Activated CD4-positive, CD25-positive, alpha-beta regulatory T cell treated with anti-CD3 and anti-CD28 coated beads, Interleukin-2, amount 50 U/mL, for 72 hours (primary cell): ENCODE measurements around the gene ZFHX3.

Experiments
- DNase-seq: peaks from one replicate; pipeline ENCODE4 v3.0.0; 2021

ZFHX3 gene

GRCh38 chr16:73067671-73068540 is 20.0 kb upstream of the ZFHX3 start:
- DNase-seq: no peak

DNA sequence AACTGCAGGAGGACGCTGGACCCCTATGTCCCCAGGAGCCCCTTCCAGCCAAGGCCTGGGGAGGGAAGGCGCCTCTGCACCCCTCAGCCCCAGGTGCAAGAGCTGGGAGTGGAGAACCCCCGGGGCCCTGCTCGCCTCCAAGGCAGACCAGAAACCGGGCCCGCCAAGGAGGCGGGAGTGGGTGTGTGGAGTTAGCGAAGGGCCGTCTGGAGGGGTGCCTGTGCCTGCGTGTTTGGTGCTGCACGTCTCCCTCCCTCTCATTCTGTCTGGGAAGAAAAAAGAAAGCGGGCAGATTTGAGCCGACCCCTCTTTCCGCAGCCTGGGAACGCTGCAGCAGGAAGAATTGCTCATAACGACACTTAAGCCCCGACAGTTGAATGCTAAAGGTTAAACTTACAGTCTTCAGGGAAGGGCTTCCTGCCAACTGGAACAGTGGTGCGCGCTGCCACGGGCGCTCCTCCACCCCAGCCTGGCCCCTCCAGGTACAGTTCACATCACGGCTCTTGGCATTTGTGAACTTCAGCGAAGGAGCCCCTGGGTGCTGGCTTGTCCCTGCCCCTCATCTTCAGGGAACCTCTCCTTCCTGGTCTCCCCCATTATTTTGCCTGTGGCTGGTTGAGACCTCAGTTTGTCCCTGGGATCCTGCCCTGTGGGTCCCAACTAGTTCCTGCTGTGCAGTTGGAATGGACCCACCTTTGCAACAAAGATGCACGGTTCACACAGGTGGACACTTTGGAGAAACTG is 19.2 kb upstream of the ZFHX3 start:
- no peak for DNase-seq

- no peak for DNase-seq
These were observed 18.5 kb upstream of the ZFHX3 start for GRCh38 chr16:73066331-73066926.

GRCh38 chr16:73065632-73066330 is 17.9 kb upstream of the ZFHX3 start:
- DNase-seq: no peak

DNA sequence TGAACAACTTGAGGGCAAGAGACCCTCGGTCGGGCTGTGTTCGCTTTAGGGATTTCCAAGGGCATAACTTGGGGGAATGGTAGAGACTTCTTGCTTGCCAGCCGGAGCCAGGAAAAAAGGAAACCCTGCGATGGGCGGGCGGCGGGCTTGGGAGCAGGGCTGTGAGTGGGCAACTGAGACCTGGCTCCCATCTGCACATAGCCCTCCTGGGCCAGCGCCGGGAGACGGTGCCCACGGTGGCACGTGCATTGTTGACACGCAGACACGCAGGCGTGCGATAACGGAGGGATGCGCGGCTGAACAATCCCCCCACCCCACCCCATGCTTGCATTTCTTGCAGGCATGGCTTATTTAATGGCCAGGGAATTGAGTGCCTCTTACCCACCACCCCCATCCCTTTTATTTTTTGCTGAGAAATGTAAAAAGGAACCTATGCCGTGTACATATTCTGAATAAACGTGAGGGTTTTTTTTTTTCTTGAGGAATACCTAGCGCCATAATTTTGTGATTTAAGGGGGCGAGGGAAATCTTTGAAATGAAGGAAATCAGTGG is 17.1 kb upstream of the ZFHX3 start:
- DNase-seq: no peak

DNA sequence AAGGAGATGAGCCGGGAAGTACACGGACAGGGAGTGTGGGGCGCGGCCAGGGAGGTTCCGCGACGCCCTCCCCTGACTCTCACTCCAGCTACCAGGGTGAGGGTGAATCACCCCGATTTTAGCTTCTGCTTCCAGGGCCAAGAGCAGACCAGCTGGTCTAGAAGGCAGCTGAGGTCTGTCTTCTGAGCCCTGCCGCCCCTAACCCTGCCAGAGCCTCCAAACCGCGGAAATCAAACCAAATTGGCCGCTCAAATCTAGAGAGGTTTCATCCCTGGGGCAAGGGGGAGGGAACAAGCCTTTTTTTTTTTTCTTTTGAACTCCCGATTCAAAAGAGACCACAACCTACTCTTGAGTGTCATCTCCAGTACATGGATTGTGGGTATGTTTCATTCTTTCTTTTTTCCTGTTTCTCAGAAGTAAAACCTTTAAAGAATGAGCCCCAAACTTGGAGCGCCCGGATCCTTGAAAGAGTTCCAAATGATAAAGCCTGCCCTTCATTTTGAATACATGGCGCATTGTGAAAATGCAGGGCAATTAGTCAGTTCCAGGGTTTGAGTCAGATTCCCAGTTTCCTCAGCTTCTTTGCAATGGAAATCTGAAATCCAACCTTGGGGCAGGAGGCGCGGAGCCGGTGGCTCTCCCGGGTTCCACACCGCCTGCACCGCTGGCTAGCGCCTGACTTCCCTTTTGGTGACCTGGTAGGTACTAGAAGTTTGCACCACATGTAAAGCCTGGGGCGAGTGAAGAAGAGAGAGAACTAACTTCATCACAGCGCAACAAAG is 16.5 kb upstream of the ZFHX3 start:
- no peak for DNase-seq

DNA sequence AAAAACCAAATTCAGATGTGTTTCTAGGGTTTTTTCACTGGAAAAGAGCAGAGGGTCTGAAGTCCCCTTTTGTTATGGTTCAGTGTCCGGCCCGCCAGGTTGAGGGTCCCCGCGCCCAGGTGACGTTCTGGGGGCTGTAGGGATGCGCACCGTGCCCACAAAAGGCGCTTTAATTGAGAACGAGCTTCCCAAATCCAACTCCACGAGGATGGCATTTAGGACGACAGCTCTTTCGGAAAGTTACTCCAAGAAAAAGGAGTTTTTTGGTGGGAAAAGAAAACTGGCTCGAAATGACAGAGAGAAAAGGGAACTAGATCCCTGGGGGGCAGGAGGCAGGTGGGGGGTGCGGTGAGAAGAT is 15.9 kb upstream of the ZFHX3 start:
- DNase-seq: no peak

DNA sequence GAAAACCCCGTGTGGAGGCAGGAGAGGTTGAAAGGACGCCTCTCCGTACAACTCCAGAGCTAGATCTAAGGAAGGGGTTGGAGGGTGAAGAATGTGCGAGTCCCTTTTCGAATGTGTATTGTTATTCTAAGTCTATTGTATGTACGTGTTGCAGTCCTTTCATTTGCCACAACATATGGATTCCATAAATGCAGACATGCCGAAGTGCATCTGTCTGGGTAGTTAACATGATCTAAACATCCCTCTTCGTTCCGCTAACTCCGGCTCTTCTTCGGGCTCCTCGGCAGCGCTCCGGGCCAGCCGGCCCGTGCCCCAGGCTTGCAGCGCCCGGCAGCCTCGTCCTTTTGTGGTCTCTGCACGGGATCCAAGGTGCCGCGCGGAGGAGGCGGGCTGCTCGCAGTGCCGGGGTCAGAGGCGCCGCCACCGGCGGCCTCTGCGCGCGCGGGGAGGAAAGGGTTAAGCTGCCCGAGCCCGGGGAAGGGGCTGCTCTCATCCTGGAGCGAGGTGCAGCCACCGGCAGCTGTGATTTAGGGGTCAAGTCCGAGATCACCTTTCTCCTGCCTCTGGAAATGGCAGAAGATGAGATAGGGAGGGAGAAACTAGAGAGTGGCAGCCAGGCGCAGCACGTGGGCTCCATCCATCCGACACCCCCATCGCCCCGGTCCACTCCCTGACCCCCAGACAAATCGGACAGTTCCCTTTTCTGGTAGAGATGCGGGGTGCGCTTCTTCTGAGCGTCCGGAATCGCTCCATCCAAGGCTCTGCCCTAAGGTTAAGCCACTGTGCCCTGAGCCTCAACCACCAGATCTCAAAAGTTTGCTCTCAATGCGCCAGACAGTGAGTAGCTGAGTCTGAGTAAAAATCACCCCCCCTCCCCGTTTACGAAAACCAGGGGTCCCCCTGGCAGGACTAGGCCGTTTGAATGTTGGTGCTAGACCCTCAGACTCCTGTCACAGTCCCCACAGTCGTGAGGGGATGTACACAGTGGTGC is 15.1 kb upstream of the ZFHX3 start:
- no peak for DNase-seq

GRCh38 chr16:73062001-73062616 is 14.2 kb upstream of the ZFHX3 start:
- DNase-seq: no peak

DNA sequence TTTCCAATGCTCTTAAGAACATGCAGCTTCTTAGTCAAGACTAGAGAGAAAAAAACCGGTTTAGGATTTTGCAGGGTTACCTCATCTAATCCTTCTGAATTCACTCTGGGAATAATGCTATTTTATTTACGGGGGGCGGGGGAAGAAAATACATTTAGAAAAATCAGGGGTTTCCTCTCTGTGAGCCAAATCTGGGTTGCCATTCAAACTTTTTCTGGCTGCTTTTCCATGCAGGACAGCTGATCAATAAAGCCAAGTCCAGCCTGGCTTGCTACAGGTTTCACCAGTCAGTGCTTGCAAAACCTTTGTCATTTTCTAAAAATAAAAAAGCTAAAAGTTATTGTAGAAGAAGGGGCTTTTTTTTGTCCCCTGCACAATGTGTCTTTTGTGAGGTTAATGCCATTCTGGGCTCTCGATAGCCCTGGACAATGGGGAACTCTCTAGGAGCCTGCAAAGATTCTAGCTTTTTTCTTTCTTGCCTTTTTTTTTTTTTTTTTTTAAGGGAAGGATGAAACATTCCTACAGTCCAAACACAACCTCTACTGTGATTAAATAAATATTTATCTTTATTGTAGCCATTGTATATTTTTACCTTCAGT is 13.1 kb upstream of the ZFHX3 start:
- DNase-seq: no peak

GRCh38 chr16:73059779-73060615 is 12.1 kb upstream of the ZFHX3 start:
- no peak for DNase-seq

- DNase-seq: no peak
These were observed 10.9 kb upstream of the ZFHX3 start for GRCh38 chr16:73058616-73059409.

GRCh38 chr16:73058221-73058615 is 10.3 kb upstream of the ZFHX3 start:
- no peak for DNase-seq

GRCh38 chr16:73057291-73058210 is 9.6 kb upstream of the ZFHX3 start:
- no peak for DNase-seq

GRCh38 chr16:73056921-73057290 is 9.0 kb upstream of the ZFHX3 start:
- no peak for DNase-seq

DNA sequence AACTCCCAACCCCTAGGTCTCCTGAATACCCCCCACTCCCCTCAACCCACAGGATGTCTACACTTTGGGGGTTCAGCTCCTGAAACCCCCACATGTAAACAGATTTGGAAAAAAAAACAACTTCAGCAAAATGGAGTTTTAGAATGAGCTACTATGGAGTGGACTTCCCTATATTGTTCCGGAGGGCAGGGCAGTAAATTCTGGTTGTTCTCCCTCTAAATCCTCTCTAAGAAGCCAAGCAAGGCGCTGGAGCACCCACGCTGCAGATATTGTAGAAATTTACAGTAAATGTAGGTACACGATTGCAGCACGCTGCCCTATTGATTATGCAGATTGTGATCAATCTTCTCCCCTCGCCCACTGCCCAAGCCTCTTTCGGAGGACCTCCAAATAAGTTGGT is 8.5 kb upstream of the ZFHX3 start:
- no peak for DNase-seq
